ENCODE measurements around the gene EDRF1.
A peak's percentile ranks its signal among the peaks of the same experiment; 100 is the strongest.

EDRF1 gene

GRCh38 chr10:125687507-125688185 lies 31.9 kb upstream of the EDRF1 start:
- TF ChIP-seq ZFX (IDR thresholded peaks at IDR 0.05) (no peak), CTCF (conservative IDR thresholded peaks at IDR 0.05) (no peak)
- no peak overlapping the region for H3K27ac ChIP-seq

GRCh38 chr10:125689955-125690569 lies 29.4 kb upstream of the EDRF1 start:
- H3K27ac ChIP-seq = peak overlapping the region; percentile 65
- no peak for TF ChIP-seq CTCF (conservative IDR thresholded peaks at IDR 0.05)

- H3K27ac ChIP-seq = peak overlapping the region; percentile 65
- TF ChIP-seq CTCF (conservative IDR thresholded peaks at IDR 0.05) (no peak), ZFX (IDR thresholded peaks at IDR 0.05) (no peak)
These were observed 28.1 kb upstream of the EDRF1 start for GRCh38 chr10:125691160-125691981.

- no peak overlapping the region; the same call in 1 of the 2 replicates for H3K27ac ChIP-seq
- TF ChIP-seq ZFX (IDR thresholded peaks at IDR 0.05) = no peak
- no peak for TF ChIP-seq CTCF (conservative IDR thresholded peaks at IDR 0.05)
These were observed 27.3 kb upstream of the EDRF1 start for GRCh38 chr10:125692196-125692595.

GRCh38 chr10:125692601-125693523 lies 26.6 kb upstream of the EDRF1 start:
- TF ChIP-seq ZFX (IDR thresholded peaks at IDR 0.05) (no peak), CTCF (conservative IDR thresholded peaks at IDR 0.05) (no peak)
- peak overlapping the region; percentile 30; the same call in 1 of the 2 replicates for H3K27ac ChIP-seq

- TF ChIP-seq ZFX (IDR thresholded peaks at IDR 0.05) = no peak
- TF ChIP-seq CTCF (conservative IDR thresholded peaks at IDR 0.05) = no peak
These were observed 26.0 kb upstream of the EDRF1 start for GRCh38 chr10:125693524-125693847.

More at GRCh38 chr10:125693524-125693847, 26.0 kb upstream of the EDRF1 start:
- H3K27ac ChIP-seq = peak overlapping the region; percentile 30; the same call in 1 of the 2 replicates
